ENCODE data around the gene MICAL3. TPM values are rescaled to one million over a fixed set of nuclear protein-coding genes. Genes with fewer than 3 reads are reported as not detected.

MICAL3 gene
- total RNA-seq, 4 donors from 2014 or later: 84.2 to 290 (median 151) TPM

DNA sequence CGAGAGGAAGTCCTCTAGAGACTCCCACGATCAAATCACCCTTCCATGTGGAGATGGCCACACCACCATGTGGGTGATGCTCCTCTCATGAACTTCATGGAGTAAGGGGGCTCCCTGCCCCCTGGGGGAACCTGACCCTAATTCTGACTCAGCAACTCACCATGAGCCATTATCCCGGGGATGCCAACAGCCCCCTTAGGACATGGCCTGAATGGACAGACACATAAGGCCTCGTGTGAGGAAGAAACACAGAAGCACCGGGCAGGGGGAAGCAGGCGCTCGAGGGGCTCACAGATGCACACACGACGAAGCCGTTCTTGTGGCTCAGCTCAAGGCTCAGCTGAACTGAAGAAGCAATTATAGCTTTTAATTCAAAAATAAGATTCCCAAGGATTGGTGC is 150.6 kb downstream of the MICAL3 start:
- Histone ChIP-seq H3K27ac (no peak overlapping the region), H3K27me3 (no peaks in the 10 kb centered on the region), H3K4me1 (peaks cover 10 to 26% (median 23%) of the 10 kb centered on the region in 4 donors), H3K9me3 (no peaks in the 10 kb centered on the region), H3K36me3 (peaks cover 0 to 16% (median 6%) of the 10 kb centered on the region in 4 donors), H3K4me3 (no peak overlapping the region)
- intact Hi-C loops (cut with DNase I; ENCODE audit: low total_unique reads) (no loop called here), in situ Hi-C loops (cut with MboI; ENCODE audit: low pct_ligation_motif_present in 1 of 4, low pct_unique_long_range_greater_than_20kb in 1 of 4, low sequenced_read_pairs in 3 of 4) (no loop called here)
- TF ChIP-seq, protein P1, sequence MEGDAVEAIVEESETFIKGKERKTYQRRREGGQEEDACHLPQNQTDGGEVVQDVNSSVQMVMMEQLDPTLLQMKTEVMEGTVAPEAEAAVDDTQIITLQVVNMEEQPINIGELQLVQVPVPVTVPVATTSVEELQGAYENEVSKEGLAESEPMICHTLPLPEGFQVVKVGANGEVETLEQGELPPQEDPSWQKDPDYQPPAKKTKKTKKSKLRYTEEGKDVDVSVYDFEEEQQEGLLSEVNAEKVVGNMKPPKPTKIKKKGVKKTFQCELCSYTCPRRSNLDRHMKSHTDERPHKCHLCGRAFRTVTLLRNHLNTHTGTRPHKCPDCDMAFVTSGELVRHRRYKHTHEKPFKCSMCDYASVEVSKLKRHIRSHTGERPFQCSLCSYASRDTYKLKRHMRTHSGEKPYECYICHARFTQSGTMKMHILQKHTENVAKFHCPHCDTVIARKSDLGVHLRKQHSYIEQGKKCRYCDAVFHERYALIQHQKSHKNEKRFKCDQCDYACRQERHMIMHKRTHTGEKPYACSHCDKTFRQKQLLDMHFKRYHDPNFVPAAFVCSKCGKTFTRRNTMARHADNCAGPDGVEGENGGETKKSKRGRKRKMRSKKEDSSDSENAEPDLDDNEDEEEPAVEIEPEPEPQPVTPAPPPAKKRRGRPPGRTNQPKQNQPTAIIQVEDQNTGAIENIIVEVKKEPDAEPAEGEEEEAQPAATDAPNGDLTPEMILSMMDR (IDR thresholded peaks at IDR 0.05): no peak
- TF ChIP-seq EP300 (IDR thresholded peaks at IDR 0.05; ENCODE audit: low read depth) (no peak), POLR2AphosphoS5 (IDR thresholded peaks at IDR 0.05) (no peak), POLR2A (IDR thresholded peaks at IDR 0.05) (no peak)
- 95% methylated on average over 10 of the region's 10 CpGs; no CpG with 5 or more reads in 1 of the 2 donors for WGBS, 2 donors (ENCODE audit: low coverage in 1 of 2)
- DNase-seq: no peak

DNA sequence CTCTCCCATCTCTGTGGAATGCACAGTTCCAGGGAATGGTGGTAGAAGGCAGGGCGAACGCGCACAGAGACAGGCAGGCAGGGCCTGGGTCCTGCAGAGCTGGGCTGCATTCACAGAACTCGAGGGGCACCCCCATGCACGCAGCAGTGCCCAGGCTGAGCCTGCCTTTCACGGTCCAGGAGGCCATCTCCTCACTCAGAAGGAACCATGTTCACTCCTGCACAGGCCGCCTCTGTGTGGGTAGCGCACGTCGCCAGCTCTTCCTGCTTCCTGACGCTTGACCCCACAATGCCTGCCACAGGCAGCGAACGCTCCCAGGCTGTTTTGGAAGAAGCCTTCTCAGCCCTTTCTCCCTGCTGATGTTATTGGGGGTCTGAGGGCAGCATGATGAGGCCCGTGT is 151.2 kb downstream of the MICAL3 start:
- no peak overlapping the region for H3K4me3 ChIP-seq
- H3K36me3 ChIP-seq: peaks cover 0 to 16% (median 6%) of the 10 kb centered on the region in 4 donors
- no peaks in the 10 kb centered on the region for H3K27me3 ChIP-seq
- no peaks in the 10 kb centered on the region for H3K9me3 ChIP-seq
- no peak overlapping the region for H3K27ac ChIP-seq
- DNase-seq: no peak
- peaks cover 17 to 33% (median 30%) of the 10 kb centered on the region in 4 donors for H3K4me1 ChIP-seq
- TF ChIP-seq POLR2AphosphoS5 (IDR thresholded peaks at IDR 0.05): no peak
- no peak for TF ChIP-seq POLR2A (IDR thresholded peaks at IDR 0.05)
- no peak for TF ChIP-seq EP300 (IDR thresholded peaks at IDR 0.05; ENCODE audit: low read depth)
- TF ChIP-seq, protein P1 (IDR thresholded peaks at IDR 0.05): no peak
- intact Hi-C loops (cut with DNase I; ENCODE audit: low total_unique reads): no loop called here
- 95% methylated on average over 13 of the region's 14 CpGs; no CpG with 5 or more reads in 1 of the 2 donors for WGBS, 2 donors (ENCODE audit: low coverage in 1 of 2)
- in situ Hi-C loops (cut with MboI; ENCODE audit: low pct_ligation_motif_present in 1 of 4, low pct_unique_long_range_greater_than_20kb in 1 of 4, low sequenced_read_pairs in 3 of 4): no loop called here

DNA sequence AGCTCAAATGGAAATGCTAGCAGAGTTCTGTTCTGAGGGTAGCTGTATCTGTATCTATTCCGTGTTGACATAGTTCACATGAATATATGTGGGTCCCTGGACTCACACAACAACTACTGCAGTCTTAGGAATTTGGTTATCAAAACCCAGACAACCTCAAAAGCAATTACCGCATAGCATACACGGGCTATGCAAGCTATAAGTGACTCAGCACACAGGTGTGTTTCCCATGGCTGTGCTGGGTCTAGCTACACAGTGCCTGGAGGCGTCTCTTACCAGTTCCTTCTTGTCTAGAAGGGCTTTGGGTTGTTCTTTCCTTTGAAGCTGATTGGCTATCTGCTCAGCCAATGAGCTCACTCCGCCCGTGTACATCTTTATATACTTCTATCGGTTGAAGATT is 151.9 kb downstream of the MICAL3 start:
- intact Hi-C loops (cut with DNase I; ENCODE audit: low total_unique reads) (no loop called here), in situ Hi-C loops (cut with MboI; ENCODE audit: low pct_ligation_motif_present in 1 of 4, low pct_unique_long_range_greater_than_20kb in 1 of 4, low sequenced_read_pairs in 3 of 4) (no loop called here)
- H3K4me3 ChIP-seq: no peak overlapping the region
- TF ChIP-seq, protein P1 (IDR thresholded peaks at IDR 0.05): no peak
- TF ChIP-seq POLR2AphosphoS5 (IDR thresholded peaks at IDR 0.05) (no peak), EP300 (IDR thresholded peaks at IDR 0.05; ENCODE audit: low read depth) (no peak)
- H3K4me1 ChIP-seq: peaks cover 24 to 39% (median 36%) of the 10 kb centered on the region in 4 donors
- DNase-seq: no peak
- H3K36me3 ChIP-seq: peaks cover 0 to 16% (median 6%) of the 10 kb centered on the region in 4 donors
- H3K27me3 ChIP-seq: no peaks in the 10 kb centered on the region
- no peak overlapping the region for H3K27ac ChIP-seq
- H3K9me3 ChIP-seq: no peaks in the 10 kb centered on the region
- WGBS, 2 donors (ENCODE audit: low coverage in 1 of 2): 85 to 96% methylated on average over 3 to 7 of the region's 7 CpGs

DNA sequence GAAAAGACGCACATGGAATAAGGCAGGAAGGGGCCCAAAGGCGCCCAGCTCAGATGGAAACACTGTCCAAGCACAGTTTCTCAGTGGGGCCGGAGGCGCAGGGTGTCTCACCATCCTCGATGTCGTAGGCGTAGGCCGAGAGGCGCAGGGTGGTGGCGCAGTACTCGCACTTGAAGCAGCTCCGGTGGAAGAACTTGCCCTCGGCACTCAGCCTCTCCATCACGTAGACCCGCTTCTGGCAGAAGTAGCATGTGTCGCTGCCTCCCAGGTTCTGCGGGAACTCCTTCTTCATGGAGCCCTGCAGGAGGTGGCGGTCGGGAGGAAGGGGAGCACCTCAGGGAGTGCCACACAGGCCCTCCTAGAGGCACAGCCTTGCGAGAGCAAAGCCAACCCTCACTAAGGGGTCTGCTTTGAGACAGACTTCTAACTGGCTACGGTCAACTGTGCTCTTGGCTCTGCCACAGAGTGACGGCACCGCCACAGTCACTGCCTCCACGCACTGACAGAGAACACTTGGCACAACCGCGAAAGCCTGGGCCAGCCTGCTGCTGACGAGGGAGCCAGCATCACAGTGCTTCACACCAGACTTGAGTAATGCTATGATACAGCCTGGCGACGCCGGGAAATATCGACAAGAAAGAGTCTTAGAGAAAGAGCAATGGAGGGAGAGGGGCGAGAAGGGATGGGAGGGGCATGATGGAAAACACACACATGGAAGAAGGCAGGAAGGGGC is 152.5 kb downstream of the MICAL3 start:
- 92% methylated on average over 32 of the region's 32 CpGs; no CpG with 5 or more reads in 1 of the 2 donors for WGBS, 2 donors (ENCODE audit: low coverage in 1 of 2)
- peaks cover 0 to 16% (median 6%) of the 10 kb centered on the region in 4 donors for H3K36me3 ChIP-seq
- in situ Hi-C loops (cut with MboI; ENCODE audit: low pct_ligation_motif_present in 1 of 4, low pct_unique_long_range_greater_than_20kb in 1 of 4, low sequenced_read_pairs in 3 of 4) (no loop called here), intact Hi-C loops (cut with DNase I; ENCODE audit: low total_unique reads) (no loop called here)
- H3K4me3 ChIP-seq: no peak overlapping the region
- DNase-seq: no peak
- TF ChIP-seq POLR2AphosphoS5 (IDR thresholded peaks at IDR 0.05) (no peak), EP300 (IDR thresholded peaks at IDR 0.05; ENCODE audit: low read depth) (no peak), POLR2A (IDR thresholded peaks at IDR 0.05) (no peak)
- TF ChIP-seq, protein P1 (IDR thresholded peaks at IDR 0.05): no peak
- no peaks in the 10 kb centered on the region for H3K27me3 ChIP-seq
- peaks cover 28 to 45% (median 42%) of the 10 kb centered on the region in 4 donors for H3K4me1 ChIP-seq
- H3K9me3 ChIP-seq: no peaks in the 10 kb centered on the region
- peak overlapping the region in 2 of 4 donors; percentile 74 to 80 for H3K27ac ChIP-seq
